ENCODE results near the gene SKP1.
A peak's percentile ranks its signal among the peaks of the same experiment; 100 is the strongest.

The SKP1 gene

DNA sequence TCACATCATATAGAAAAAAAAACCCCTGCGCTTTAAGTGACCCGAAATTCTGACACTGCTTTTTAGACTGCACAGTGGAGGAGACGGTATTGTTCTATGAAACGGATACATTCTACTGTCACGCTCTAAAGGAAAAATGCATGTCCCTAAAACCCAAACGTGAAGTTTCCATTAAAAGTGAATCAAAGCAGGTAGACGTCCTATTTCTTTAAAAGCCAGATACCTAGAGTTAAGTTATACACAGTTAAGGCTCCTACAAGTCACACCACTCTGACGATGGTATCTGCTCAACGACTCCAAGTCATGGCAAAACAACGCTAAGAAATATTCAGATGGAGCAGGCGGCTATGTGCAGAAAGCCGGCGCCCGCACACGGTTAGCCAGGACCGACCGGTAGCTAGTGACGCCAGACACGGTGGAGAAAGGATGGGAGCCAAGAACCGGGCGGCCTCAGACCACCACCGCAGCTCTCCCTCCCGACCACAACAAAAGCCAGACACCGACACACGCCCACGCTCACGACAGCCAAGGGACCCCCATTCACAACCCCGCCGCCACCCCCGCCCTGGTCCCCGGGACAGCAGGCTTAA, 734 bp downstream of the SKP1 start:
- H3K79me1 ChIP-seq (ENCODE audit: low read length), result peaks cover 13% of the 10 kb centered on the region
- peak overlapping the region; percentile 8 for H4K12ac ChIP-seq (ENCODE audit: low read depth, low read length)
- H3K4me1 ChIP-seq (ENCODE audit: control insufficient read depth in 1 of 2, insufficient read depth in 2 of 2, low read length in 2 of 2), result peaks cover 0 to 5% of the 10 kb centered on the region in 2 experiments
- peak overlapping the region; percentile 100 for H3K9ac ChIP-seq (ENCODE audit: low read length)
- H2BK5ac ChIP-seq (ENCODE audit: low read depth, low read length, poor library complexity), result no peak overlapping the region
- peak overlapping the region; percentile 80 for H3K4me2 ChIP-seq (ENCODE audit: low read length)
- peak overlapping the region; percentile 46 for H3K23ac ChIP-seq (ENCODE audit: low read length)
- H3K4ac ChIP-seq (ENCODE audit: low read depth, low read length), result peak overlapping the region; percentile 99
- no peak overlapping the region for H3K18ac ChIP-seq (ENCODE audit: low read length)
- WGBS (ENCODE audit: extremely low coverage, insufficient coverage, insufficient read length), result no CpG with 5 or more reads among the region's 31 CpGs
- H2BK120ac ChIP-seq (ENCODE audit: insufficient read depth, low read length, poor library complexity), result no peak overlapping the region
- peak overlapping the region; percentile 96 for H4K91ac ChIP-seq (ENCODE audit: low read depth, low read length)
- peak overlapping the region; percentile 100 for H3K4me3 ChIP-seq (ENCODE audit: low read depth, low read length)
- peak overlapping the region; percentile 59 for H3K14ac ChIP-seq (ENCODE audit: low read length)
- H3K9me3 ChIP-seq (ENCODE audit: insufficient read depth, low read depth, low read length), result no peaks in the 10 kb centered on the region
- peaks cover 12% of the 10 kb centered on the region for H3K79me2 ChIP-seq (ENCODE audit: control insufficient read depth, insufficient read depth, low read length, poor library complexity)
- peak; percentile 85 to 88 for DNase-seq
- peak overlapping the region; percentile 59 for H2AK5ac ChIP-seq (ENCODE audit: low read length)
- peak overlapping the region; percentile 99 for H3K27ac ChIP-seq (ENCODE audit: low read depth, low read length)
- H3K36me3 ChIP-seq (ENCODE audit: control insufficient read depth in 1 of 2, insufficient read depth in 2 of 2, low read length in 2 of 2), result peaks cover 11 to 15% of the 10 kb centered on the region in 2 experiments
- peak overlapping the region; percentile 99 for H4K8ac ChIP-seq (ENCODE audit: low read depth, low read length)
- H3K27me3 ChIP-seq (ENCODE audit: insufficient read depth, low read length), result no peaks in the 10 kb centered on the region
- H2AFZ ChIP-seq (ENCODE audit: insufficient read depth, low read length, poor library complexity), result peak overlapping the region; percentile 99
- no peak overlapping the region for H2BK12ac ChIP-seq (ENCODE audit: low read length)

DNA sequence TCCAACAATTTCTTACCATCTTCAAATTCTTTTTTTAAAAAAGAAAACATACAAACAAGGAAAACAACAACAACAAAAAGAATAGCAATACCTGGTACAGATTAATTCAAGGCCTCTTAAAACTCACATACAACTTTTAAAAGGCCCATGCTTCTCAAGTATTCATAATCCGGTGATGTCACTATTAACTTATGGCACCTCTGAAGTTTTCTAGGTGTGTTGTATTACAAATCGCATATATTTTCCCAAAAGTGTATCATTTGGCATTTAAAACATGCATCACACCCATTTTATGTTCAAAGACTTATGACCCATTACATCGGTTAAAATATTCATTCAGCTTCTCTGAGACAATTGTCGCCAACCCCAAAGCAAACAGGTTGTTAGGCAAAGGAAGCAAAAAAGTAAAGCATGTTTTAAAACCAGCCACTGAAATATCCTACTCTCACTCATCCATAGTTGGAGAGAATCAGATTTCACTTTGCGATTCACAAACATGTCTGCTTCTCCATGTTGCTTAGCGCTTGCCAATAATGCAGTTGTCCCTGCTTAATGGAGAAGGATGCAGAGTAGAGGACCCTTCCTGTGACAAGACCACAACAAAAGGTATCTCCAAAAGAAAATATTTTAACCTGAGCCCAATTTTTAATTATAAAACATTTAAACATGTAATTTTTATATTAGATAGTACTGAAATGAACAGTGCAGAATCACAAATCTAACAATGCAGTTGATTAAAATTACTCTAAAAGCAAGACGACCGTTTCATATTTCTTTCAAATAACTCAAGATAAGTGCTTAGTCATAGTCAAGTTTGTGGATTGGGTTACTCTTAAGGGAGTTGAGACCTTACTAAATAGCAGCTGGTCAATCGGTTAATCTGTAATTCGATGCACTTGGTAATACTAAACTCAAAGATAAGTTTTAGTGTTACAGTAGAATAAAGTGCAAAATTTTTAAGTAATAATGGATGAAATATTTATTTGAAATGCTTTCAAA, 1.6 kb downstream of the SKP1 start:
- no peaks in the 10 kb centered on the region for H3K27me3 ChIP-seq (ENCODE audit: insufficient read depth, low read length)
- H3K79me2 ChIP-seq (ENCODE audit: control insufficient read depth, insufficient read depth, low read length, poor library complexity), result peaks cover 12% of the 10 kb centered on the region
- DNase-seq, result peak in 1 of 2 donors; percentile 43
- peak overlapping the region; percentile 80 for H3K4me2 ChIP-seq (ENCODE audit: low read length)
- H3K36me3 ChIP-seq (ENCODE audit: control insufficient read depth in 1 of 2, insufficient read depth in 2 of 2, low read length in 2 of 2), result peaks cover 11 to 18% of the 10 kb centered on the region in 2 experiments
- no peak overlapping the region for H2BK5ac ChIP-seq (ENCODE audit: low read depth, low read length, poor library complexity)
- H3K18ac ChIP-seq (ENCODE audit: low read length), result no peak overlapping the region
- H2AK5ac ChIP-seq (ENCODE audit: low read length), result no peak overlapping the region
- no peaks in the 10 kb centered on the region for H3K9me3 ChIP-seq (ENCODE audit: insufficient read depth, low read depth, low read length)
- H4K12ac ChIP-seq (ENCODE audit: low read depth, low read length), result no peak overlapping the region
- peak overlapping the region; percentile 94 for H3K4ac ChIP-seq (ENCODE audit: low read depth, low read length)
- no CpG with 5 or more reads among the region's 10 CpGs for WGBS (ENCODE audit: extremely low coverage, insufficient coverage, insufficient read length)
- H2BK120ac ChIP-seq (ENCODE audit: insufficient read depth, low read length, poor library complexity), result no peak overlapping the region
- H3K9ac ChIP-seq (ENCODE audit: low read length), result no peak overlapping the region
- H3K4me3 ChIP-seq (ENCODE audit: low read depth, low read length), result no peak overlapping the region
- H3K4me1 ChIP-seq (ENCODE audit: control insufficient read depth in 1 of 2, insufficient read depth in 2 of 2, low read length in 2 of 2), result peaks cover 0 to 5% of the 10 kb centered on the region in 2 experiments
- H3K14ac ChIP-seq (ENCODE audit: low read length), result no peak overlapping the region
- H4K91ac ChIP-seq (ENCODE audit: low read depth, low read length), result no peak overlapping the region
- H4K8ac ChIP-seq (ENCODE audit: low read depth, low read length), result no peak overlapping the region
- H2BK12ac ChIP-seq (ENCODE audit: low read length), result no peak overlapping the region
- peaks cover 13% of the 10 kb centered on the region for H3K79me1 ChIP-seq (ENCODE audit: low read length)
- H3K27ac ChIP-seq (ENCODE audit: low read depth, low read length), result no peak overlapping the region
- no peak overlapping the region for H3K23ac ChIP-seq (ENCODE audit: low read length)
- no peak overlapping the region for H2AFZ ChIP-seq (ENCODE audit: insufficient read depth, low read length, poor library complexity)

DNA sequence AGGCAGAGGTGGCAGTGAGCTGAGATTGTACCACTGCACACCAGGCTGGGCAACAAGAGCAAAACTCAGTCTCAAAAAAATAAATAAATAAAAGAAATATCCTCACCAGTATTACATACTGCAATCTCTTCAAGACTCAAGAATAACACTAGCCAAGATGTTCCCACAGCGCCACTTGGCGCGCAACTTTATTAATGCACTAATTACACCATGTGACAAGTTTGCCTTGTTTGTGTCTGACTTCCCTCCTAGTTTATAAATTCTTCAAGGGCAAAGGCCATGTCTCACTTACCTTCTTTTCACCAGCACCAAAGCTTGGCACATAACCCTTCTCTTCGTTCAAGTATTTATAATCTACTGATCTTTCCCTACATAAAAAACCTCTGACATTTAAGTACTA, 4.8 kb downstream of the SKP1 start:
- no peak overlapping the region for H2AK5ac ChIP-seq (ENCODE audit: low read length)
- H3K4me1 ChIP-seq (ENCODE audit: control insufficient read depth in 1 of 2, insufficient read depth in 2 of 2, low read length in 2 of 2), result no peaks in the 10 kb centered on the region
- H3K27me3 ChIP-seq (ENCODE audit: insufficient read depth, low read length), result no peaks in the 10 kb centered on the region
- no peak overlapping the region for H3K4me3 ChIP-seq (ENCODE audit: low read depth, low read length)
- no peak overlapping the region for H2AFZ ChIP-seq (ENCODE audit: insufficient read depth, low read length, poor library complexity)
- H2BK120ac ChIP-seq (ENCODE audit: insufficient read depth, low read length, poor library complexity), result no peak overlapping the region
- H3K14ac ChIP-seq (ENCODE audit: low read length), result no peak overlapping the region
- H3K79me1 ChIP-seq (ENCODE audit: low read length), result peaks cover 7% of the 10 kb centered on the region
- H3K4ac ChIP-seq (ENCODE audit: low read depth, low read length), result no peak overlapping the region
- no peak overlapping the region for H3K18ac ChIP-seq (ENCODE audit: low read length)
- peaks cover 10% of the 10 kb centered on the region for H3K79me2 ChIP-seq (ENCODE audit: control insufficient read depth, insufficient read depth, low read length, poor library complexity)
- no peak overlapping the region for H4K8ac ChIP-seq (ENCODE audit: low read depth, low read length)
- H4K91ac ChIP-seq (ENCODE audit: low read depth, low read length), result no peak overlapping the region
- no peak overlapping the region for H4K12ac ChIP-seq (ENCODE audit: low read depth, low read length)
- DNase-seq, result peak in 1 of 2 donors; percentile 38
- WGBS (ENCODE audit: extremely low coverage, insufficient coverage, insufficient read length), result no CpG with 5 or more reads among the region's 4 CpGs
- no peak overlapping the region for H3K27ac ChIP-seq (ENCODE audit: low read depth, low read length)
- H3K23ac ChIP-seq (ENCODE audit: low read length), result no peak overlapping the region
- no peak overlapping the region for H2BK12ac ChIP-seq (ENCODE audit: low read length)
- no peak overlapping the region for H3K9ac ChIP-seq (ENCODE audit: low read length)
- H3K4me2 ChIP-seq (ENCODE audit: low read length), result no peak overlapping the region
- peaks cover 15 to 24% of the 10 kb centered on the region in 2 experiments for H3K36me3 ChIP-seq (ENCODE audit: control insufficient read depth in 1 of 2, insufficient read depth in 2 of 2, low read length in 2 of 2)
- no peaks in the 10 kb centered on the region for H3K9me3 ChIP-seq (ENCODE audit: insufficient read depth, low read depth, low read length)
- no peak overlapping the region for H2BK5ac ChIP-seq (ENCODE audit: low read depth, low read length, poor library complexity)

- Histone ChIP-seq H3K27ac (ENCODE audit: low read depth, low read length) (no peak overlapping the region), H3K9me3 (ENCODE audit: insufficient read depth, low read depth, low read length) (peaks cover 4% of the 10 kb centered on the region), H3K27me3 (ENCODE audit: insufficient read depth, low read length) (no peaks in the 10 kb centered on the region), H2BK120ac (ENCODE audit: insufficient read depth, low read length, poor library complexity) (no peak overlapping the region), H2AK5ac (ENCODE audit: low read length) (no peak overlapping the region), H3K4ac (ENCODE audit: low read depth, low read length) (no peak overlapping the region), H3K4me3 (ENCODE audit: low read depth, low read length) (no peak overlapping the region), H3K18ac (ENCODE audit: low read length) (no peak overlapping the region), H4K8ac (ENCODE audit: low read depth, low read length) (no peak overlapping the region), H4K91ac (ENCODE audit: low read depth, low read length) (no peak overlapping the region), H2BK5ac (ENCODE audit: low read depth, low read length, poor library complexity) (no peak overlapping the region), H3K79me1 (ENCODE audit: low read length) (no peaks in the 10 kb centered on the region), H3K14ac (ENCODE audit: low read length) (no peak overlapping the region), H3K36me3 (ENCODE audit: control insufficient read depth in 1 of 2, insufficient read depth in 2 of 2, low read length in 2 of 2) (peaks cover 30 to 32% of the 10 kb centered on the region in 2 experiments), H3K23ac (ENCODE audit: low read length) (no peak overlapping the region), H3K4me2 (ENCODE audit: low read length) (no peak overlapping the region), H4K12ac (ENCODE audit: low read depth, low read length) (no peak overlapping the region), H3K79me2 (ENCODE audit: control insufficient read depth, insufficient read depth, low read length, poor library complexity) (no peaks in the 10 kb centered on the region), H2BK12ac (ENCODE audit: low read length) (no peak overlapping the region), H3K4me1 (ENCODE audit: control insufficient read depth in 1 of 2, insufficient read depth in 2 of 2, low read length in 2 of 2) (no peaks in the 10 kb centered on the region), H2AFZ (ENCODE audit: insufficient read depth, low read length, poor library complexity) (no peak overlapping the region), H3K9ac (ENCODE audit: low read length) (no peak overlapping the region)
- DNase-seq, result no peak
- WGBS (ENCODE audit: extremely low coverage, insufficient coverage, insufficient read length), result no CpG with 5 or more reads among the region's 5 CpGs
These were observed 14.2 kb downstream of the SKP1 start for GRCh38 chr5:134162592-134162991.
